Measurements from ENCODE around the gene OSBPL3. TPM values are rescaled to one million over a fixed set of nuclear protein-coding genes. Genes with fewer than 3 reads are reported as not detected.
"Not testable (repeated sequence)": the region's sequence is repeated elsewhere in the genome, so short reads cannot be mapped to it uniquely, and the experiment has no call there.

Gene OSBPL3
- total RNA-seq, 2 donors from 2014 or later: 9.0 to 14.8 TPM

DNA sequence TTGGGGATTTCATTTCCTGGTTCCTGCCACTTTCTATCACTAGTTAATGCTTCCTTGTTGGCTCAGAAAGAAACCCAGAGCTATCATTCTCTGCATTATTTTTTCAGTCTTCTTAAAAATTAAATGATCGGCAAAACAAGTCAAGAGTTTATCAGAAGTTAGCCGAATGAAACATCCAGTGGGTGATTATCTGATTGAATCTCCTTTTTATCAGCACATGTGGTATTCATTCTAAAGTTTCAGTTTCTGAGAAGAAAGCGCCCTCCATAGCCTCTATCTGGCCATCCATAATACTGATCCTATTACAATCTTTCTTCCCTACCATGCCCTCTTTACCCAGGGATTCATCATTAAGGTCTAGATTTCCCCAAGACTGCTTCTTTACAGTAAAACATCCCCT, 71.8 kb downstream of the OSBPL3 start:
- TF ChIP-seq, protein P1, sequence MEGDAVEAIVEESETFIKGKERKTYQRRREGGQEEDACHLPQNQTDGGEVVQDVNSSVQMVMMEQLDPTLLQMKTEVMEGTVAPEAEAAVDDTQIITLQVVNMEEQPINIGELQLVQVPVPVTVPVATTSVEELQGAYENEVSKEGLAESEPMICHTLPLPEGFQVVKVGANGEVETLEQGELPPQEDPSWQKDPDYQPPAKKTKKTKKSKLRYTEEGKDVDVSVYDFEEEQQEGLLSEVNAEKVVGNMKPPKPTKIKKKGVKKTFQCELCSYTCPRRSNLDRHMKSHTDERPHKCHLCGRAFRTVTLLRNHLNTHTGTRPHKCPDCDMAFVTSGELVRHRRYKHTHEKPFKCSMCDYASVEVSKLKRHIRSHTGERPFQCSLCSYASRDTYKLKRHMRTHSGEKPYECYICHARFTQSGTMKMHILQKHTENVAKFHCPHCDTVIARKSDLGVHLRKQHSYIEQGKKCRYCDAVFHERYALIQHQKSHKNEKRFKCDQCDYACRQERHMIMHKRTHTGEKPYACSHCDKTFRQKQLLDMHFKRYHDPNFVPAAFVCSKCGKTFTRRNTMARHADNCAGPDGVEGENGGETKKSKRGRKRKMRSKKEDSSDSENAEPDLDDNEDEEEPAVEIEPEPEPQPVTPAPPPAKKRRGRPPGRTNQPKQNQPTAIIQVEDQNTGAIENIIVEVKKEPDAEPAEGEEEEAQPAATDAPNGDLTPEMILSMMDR (IDR thresholded peaks at IDR 0.05): no peak
- Histone ChIP-seq H3K9ac (ENCODE audit: low read depth in 2 of 2, low read length in 2 of 2) (no peak overlapping the region), H3K4me3 (no peak overlapping the region), H3K36me3 (no peaks in the 10 kb centered on the region), H3K4me1 (no peaks in the 10 kb centered on the region), H3K9me3 (no peaks in the 10 kb centered on the region), H3K27ac (peak overlapping the region; percentile 11), H3K27me3 (no peaks in the 10 kb centered on the region)
- DNase-seq: no peak
- intact Hi-C loops (cut with DNase I): no loop called here

DNA sequence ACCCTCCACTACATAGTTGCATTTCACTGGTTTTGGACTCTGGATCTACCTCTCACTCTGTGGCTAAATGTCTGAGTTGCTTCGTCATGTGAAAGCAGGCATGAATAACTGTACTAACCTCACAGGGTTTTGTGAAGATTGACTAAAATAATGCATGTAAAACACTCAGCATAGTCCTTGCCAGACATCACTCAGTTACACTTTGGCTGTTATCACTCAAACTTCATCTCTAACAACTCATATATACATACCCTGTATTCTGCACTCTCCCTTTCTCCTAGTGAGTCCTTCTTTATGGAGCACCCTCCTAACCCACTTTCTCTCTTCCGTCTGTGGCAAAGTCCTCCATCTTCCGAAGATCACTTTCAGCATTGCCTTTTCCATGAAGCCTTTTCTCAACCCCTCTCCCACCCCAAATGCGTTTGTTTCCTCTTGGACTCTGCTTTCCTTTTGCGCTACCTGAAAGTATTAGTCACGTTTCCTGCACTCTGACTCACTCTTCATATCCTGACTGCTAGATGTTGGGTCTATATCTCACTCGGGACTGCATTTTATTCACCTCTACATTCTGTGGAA, 72.6 kb downstream of the OSBPL3 start:
- H3K4me3 ChIP-seq: no peak overlapping the region

DNA sequence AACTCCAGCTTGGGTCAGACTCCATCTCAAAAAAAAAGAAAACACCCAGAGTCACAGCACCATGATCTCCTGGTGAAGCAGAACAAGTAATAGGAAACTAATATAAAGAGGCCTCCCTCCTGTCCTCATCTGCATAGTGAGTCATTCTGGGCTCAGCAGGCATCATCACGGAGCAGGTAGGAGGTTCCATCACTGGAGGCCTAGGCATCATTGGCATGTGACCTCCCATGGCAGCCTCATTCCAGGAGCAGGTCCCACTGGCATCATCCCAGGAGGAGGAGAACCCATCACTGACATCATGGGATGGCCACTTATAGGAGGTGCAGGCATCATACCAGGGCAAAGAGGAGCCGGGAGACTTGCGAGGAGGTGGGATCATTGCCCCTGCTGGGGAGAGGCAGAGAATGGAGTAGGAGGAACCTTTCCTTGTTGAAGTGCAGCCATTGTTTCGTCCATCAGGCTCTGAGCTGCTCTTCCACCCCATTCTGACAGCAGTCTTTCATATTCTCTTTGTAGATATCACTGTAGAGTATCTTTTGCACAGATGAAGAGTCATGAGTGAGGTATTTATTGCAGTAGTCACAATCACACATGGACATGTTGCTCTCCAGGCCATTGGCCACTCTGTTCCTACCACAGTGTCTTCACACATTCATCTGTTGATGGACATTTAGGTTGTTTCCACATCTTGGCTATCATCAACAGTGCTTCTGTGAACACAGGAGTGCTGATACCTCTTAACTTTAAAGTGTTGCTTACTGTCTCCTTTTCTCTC, 73.8 kb downstream of the OSBPL3 start:
- Histone ChIP-seq H3K4me1 (no peaks in the 10 kb centered on the region), H3K27ac (no peak overlapping the region), H3K4me3 (no peak overlapping the region), H3K9me3 (no peaks in the 10 kb centered on the region), H3K36me3 (no peaks in the 10 kb centered on the region), H3K9ac (ENCODE audit: low read depth in 2 of 2, low read length in 2 of 2) (no peak overlapping the region), H3K27me3 (no peaks in the 10 kb centered on the region)
- no peak for DNase-seq
- intact Hi-C loops (cut with DNase I): no loop called here
- TF ChIP-seq, protein P1 (IDR thresholded peaks at IDR 0.05): no peak

More for the DNA sequence above, 72.6 kb downstream of the OSBPL3 start:
- Histone ChIP-seq H3K36me3 (no peaks in the 10 kb centered on the region), H3K27ac (peak overlapping the region; percentile 11), H3K27me3 (no peaks in the 10 kb centered on the region), H3K9me3 (no peaks in the 10 kb centered on the region), H3K4me1 (no peaks in the 10 kb centered on the region), H3K9ac (ENCODE audit: low read depth in 2 of 2, low read length in 2 of 2) (no peak overlapping the region)
- TF ChIP-seq, protein P1 (IDR thresholded peaks at IDR 0.05): no peak
- intact Hi-C loops (cut with DNase I): no loop called here
- DNase-seq: no peak

DNA sequence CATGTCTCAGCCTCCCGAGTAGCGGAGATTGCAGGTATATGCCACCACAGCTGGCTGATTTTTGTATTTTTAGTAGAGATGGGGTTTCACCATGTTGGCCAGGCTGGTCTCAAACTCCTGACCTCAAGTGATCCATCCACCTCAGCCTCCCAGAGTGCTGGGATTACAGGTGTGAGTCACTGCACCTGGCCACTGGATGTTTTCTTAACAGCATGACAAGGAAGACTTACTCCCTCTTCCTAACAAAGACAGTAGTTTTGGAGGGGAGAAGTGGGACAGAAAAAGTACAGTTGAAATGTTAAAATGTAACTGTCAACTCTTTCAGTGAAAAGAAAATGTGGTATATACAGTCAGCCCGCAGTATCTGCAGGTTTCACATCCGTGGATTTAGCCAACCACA, 76.0 kb downstream of the OSBPL3 start:
- H3K27ac ChIP-seq; H3K27me3 ChIP-seq; intact Hi-C loops (cut with DNase I); H3K36me3 ChIP-seq; H3K9ac ChIP-seq (ENCODE audit: low read depth in 2 of 2, low read length in 2 of 2); H3K4me1 ChIP-seq; H3K9me3 ChIP-seq; H3K4me3 ChIP-seq; DNase-seq: not testable (repeated sequence)

DNA sequence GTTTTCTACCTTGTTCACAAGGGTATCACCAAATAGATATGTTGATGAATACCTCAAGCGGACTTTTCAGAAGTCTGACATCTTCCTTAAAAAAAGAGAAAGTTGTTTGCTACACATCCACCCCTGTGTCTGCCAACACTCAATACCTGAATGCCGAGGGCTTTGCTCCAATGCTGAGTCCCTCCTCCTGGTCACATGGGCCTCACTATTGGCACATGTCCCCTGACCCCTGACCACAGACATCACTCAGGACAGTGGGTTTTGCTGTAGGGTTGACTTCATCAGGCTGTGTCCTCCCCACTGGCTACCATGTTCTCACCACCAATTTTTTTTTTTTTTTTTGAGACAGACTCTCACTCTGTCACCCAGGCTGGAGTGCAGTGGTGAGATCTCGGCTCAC, 76.4 kb downstream of the OSBPL3 start:
- Histone ChIP-seq H3K4me1 (no peaks in the 10 kb centered on the region), H3K36me3 (no peaks in the 10 kb centered on the region), H3K9me3 (no peaks in the 10 kb centered on the region), H3K4me3 (no peak overlapping the region), H3K27ac (no peak overlapping the region), H3K9ac (ENCODE audit: low read depth in 2 of 2, low read length in 2 of 2) (no peak overlapping the region), H3K27me3 (no peaks in the 10 kb centered on the region)
- intact Hi-C loops (cut with DNase I): no loop called here
- TF ChIP-seq, protein P1 (IDR thresholded peaks at IDR 0.05): no peak
- no peak for DNase-seq

DNA sequence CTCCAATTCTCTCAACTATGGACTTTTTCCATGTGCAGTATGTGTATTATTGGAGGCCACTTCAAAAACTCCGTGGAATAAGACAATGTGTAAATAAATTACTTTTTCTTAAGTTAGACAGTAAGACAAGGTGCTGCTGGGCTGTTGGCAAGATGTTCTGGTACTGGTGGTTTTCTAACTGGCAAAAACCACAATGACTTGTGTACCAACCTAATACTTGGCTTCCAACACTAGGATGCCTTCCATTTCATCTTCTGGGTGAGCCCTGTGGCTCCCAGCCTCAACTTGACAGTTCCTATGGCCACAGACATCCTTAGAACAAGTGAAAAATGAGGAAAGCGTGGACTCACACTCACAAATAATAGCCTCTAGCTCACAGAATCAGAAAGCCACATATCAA, 77.0 kb downstream of the OSBPL3 start:
- Histone ChIP-seq H3K9ac (ENCODE audit: low read depth in 2 of 2, low read length in 2 of 2) (no peak overlapping the region), H3K4me3 (no peak overlapping the region), H3K36me3 (no peaks in the 10 kb centered on the region), H3K27me3 (no peaks in the 10 kb centered on the region), H3K9me3 (no peaks in the 10 kb centered on the region), H3K4me1 (no peaks in the 10 kb centered on the region), H3K27ac (no peak overlapping the region)
- TF ChIP-seq, protein P1 (IDR thresholded peaks at IDR 0.05): no peak
- DNase-seq: no peak
- intact Hi-C loops (cut with DNase I): no loop called here

Measured in colonic mucosa (tissue), 4 donors.